GM19455 (cell line): ENCODE results near the gene SFT2D2.
"Not testable (repeated sequence)": the region's sequence is repeated elsewhere in the genome, so short reads cannot be mapped to it uniquely, and the experiment has no call there.

Experiments used
- ATAC-seq: cut with Tn5 transposase; IDR thresholded peaks from one replicate; pipeline ENCODE4 v1.9.1; 2021; ENCODE audit not compliant: unreplicated experiment

The SFT2D2 gene

DNA sequence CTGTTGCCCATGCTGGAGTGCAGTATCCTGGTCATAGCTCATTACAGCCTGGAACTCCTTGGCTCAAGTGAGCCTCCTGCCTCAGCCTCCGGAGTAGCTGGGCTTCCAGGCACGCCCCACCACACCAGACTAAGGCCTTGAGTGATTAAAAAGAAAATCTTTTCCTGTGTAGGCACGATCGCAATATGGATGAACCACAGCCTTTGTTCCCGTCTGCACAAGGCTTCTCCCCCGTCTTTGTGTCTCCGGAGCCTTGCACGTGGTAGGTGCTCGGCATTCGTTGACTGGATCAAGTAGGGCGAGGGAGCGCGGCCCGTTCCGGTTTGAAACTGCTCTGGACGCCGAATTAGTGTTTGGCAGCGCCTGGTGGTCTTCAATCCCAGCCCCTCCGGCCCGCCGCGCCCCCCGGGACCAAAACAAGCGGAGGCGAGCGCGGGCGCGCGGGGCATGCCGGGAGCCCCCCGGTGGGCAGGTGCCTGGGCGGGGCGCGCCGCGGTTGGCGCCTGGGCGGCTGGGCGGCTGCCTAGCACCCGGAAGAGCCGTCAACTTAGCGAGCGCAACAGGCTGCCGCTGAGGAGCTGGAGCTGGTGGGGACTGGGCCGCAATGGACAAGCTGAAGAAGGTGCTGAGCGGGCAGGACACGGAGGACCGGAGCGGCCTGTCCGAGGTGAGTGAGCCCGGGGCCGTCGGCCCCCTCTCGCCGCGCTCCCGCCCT, at the start of gene SFT2D2:
TSS of gene SFT2D2 (plus strand) at position 529 of the 715 bp plus-strand sequence. CDS start at position 605, 76 bp downstream.
- peak; percentile 79 for ATAC-seq

DNA sequence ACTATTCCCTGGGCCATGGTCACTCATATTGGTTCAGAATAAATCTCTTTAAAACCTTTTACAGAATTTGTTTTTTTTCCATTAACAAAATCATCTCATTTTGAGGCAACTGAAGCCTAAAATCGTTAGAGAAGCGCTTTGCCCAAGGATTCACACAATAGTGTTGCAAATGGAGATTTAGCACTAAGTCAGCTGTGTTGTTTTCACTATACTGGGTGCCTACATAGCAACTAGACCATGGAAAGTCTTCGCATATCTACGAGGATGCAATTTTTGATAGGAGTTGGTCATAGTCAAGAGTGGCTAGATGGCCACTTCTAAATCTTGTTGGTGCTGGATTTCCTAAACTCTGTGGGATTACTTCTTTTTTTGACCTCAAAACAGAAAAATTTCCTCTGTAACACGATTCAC, 47.6 kb upstream of the SFT2D2 start:
- no peak for ATAC-seq

DNA sequence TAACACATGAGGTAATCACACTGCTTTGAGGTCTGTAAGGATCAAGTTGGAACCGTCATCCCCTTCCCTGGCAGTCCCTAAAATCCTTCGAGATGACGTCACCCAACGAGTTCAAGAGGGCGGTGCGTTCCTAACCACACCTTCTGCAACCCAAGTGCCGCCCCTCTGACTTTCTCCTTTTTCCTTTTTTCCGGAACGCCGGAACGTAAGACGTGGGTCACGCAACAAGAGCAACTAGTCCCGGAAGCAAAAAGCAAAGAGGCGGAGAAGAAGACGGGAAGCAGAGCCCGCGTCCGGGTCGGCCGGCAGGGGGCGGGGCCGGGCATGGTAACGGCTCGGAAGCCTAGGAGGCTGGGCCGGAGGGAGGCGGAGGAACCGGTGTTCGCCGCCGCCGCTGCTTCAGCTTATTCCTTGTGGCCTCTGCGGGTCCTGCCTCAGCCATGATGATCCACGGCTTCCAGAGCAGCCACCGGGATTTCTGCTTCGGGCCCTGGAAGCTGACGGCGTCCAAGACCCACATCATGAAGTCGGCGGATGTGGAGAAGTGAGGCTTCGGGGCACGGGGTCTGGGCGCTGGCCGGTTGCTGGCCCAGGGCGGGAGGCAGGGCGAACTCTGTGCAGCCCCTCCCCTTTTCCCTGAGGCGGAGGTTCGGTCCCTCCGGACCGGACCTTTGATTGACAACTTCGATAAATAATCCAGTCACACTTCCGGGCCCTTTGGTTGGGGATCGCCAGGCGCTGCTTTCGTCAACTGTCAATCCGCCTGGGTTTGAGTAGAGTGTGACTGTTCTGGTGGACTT, 47.0 kb upstream of the SFT2D2 start, which contains the start of gene TIPRL:
TSS of gene TIPRL (plus strand) at position 325 of the 800 bp plus-strand sequence. CDS start at position 441, 116 bp downstream.
- peak; percentile 94 for ATAC-seq

DNA sequence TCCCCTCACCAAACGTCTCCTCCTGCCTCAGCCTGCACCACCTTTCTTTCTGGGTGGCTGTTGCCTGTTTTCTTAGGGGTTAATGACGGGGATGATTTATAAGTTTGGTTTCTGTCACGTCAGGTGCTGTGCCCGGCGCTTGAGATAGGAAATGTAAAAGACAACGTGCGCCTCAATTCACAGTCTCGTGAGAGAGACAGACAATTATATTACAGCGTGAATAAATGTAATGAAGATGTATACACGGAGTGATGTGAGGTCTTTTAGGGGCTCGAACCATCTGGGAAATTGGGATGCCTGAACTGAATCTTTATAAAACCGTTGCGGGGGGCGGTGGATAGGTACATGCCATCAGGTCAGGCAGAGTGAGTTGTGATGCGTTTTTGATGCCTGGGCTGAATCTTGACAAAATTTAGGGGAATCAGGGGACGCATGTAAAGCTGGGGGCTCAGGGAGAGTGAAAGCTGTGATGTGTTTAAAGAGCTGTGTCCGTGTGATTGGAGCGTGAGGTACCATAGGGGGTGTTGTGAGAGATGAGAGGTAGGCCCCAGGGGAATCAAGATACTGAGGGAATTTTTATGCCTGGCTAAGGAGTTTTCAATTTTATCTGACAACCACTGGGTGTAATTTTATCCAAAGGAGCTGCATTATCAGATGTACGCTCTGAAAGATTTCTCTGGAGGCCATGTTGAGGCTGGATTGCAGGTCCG, 46.2 kb upstream of the SFT2D2 start:
- no peak for ATAC-seq

DNA sequence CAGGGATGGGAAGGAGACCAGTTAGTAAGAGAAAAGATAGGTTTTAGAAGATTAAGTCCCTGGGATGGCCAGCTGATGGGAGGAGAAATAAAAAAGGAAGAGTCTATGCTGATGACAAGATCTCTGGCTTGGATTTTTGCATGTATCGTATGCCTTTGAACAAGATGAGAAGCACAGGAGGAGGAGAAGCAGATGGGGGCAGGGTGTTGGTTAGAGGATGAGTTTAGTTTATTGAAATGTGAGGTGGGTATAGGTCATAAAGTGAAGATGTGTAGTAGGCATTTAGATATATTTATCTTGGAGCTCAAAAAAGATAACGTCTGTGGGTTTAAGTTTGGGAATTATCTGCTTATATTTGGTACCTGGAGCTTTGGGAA, 45.7 kb upstream of the SFT2D2 start:
- no peak for ATAC-seq

DNA sequence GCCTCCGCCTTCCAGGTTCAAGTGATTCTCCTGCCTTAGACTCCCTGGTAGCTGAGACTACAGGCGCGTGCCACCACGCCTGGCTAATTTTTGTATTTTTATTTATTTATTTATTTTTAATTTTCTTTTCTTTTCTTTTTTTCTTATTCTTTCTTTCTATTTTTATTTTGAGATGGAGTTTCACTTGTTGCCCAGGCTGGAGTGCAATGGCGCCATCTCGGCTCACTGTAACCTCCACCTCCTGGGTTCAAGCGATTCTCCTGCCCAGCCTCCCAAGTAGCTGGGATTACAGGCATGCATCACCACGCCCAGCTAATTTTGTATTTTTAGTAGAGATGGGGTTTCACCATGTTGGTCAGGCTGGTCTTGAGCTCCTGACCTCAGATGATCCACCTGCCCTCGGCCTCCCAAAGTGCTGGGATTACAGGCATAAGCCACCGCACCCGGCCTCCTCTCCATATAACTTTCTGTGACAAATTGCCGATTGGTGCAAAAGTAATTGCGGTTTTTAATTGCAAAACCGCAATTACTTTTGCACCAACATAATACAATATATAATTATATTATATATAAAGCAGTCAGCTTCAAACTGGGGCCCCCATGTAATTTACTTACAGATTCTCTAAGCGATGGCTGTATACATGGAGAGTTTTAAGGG, 44.6 kb upstream of the SFT2D2 start:
- ATAC-seq = not testable (repeated sequence)

DNA sequence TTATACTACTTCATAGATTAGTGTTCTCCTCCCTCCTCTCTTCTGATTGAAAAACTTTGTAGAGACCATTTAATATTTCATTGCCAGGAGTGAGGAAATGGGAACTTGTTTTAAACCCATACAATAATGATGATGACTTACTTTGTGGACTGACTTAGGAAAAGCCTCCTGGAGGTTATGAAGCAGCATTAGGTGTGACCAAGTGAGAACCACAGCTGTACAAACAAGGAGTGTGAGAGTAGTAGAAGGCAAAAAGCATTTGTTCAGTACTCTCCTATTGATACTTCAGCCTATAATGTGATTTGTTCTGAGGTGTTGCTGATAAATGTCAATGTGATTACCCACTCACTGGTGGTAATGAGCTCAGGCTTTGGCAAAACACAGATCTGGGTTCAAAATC, 38.6 kb upstream of the SFT2D2 start:
- no peak for ATAC-seq

DNA sequence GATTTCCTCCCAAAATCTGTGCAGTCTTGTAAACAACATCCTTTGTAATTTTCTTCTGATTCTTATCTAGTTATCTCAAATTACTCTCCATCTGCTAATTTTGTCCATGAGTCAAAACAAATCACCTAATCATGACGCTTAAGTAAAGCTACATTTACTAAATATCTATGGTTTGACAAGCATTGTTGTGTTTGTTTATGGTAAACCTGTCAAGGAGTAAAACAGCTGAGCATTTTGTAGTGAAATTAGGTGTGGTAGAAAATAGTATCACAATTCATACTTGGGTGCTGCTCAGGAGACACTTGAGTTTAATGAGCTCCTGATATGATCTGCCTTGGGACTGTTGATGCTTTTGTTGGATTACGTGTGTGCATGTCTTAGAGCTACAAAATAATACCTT, 35.4 kb upstream of the SFT2D2 start:
- no peak for ATAC-seq

DNA sequence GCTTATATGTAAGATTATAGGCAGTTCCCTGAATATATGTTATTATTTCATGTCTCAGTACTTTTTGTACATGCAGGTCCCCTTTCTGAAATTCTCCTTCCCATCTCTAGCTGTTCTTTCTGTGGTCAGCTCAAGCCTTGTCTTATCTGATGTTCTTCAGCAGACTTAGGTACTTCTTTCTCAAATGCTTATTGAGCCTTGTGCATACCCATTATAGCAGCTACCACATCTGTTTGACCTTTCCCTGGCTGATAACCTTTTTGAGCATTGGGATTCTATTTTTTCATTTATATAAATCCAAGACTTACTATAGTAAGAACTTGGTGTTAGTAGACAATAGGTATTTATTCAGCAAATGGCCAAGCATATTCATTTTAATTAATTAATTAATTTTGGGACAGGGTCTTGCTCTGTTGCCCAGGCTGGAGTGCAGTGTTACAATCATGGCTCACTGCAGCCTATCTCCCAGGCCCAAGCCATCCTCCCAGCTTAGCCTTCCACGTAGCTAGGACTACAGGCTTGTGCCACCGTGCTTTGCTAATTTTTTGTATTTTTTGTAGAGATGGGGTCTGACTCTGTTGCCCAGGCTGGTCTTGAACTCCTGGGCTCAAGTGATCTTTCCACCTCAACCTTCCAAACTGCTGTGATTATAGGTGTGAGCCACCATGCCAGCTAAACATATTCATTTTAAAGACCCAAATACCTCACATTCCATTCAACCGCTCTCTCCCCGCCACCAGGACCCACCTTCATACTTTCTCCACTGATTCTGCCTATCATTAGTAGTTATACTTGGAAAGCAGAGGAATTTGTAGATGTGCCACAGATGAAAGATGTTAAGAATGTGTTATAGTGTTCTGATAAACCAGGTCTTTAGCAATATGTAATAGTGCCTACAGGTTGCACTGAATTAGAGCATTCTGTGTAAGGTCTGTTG, 30.3 kb upstream of the SFT2D2 start:
- ATAC-seq = no peak

DNA sequence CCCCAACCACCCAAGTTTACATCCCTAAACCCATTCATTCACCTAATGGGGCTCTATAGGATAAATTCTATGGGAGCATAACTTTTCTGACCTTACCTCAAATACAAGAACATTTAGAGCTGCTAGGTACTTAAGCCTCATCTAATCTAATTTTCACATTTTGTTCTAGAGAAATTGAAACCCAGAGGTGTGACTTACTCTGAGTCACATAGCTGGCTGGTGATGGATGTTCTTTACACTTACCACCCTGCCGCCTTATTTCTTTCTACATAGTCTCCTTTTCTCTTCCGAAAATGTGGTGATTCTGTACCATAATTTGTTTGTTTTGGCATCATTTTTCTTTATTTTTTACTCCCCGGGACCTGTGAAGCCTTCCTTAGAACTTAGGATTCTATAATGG, 26.7 kb upstream of the SFT2D2 start:
- ATAC-seq = no peak

DNA sequence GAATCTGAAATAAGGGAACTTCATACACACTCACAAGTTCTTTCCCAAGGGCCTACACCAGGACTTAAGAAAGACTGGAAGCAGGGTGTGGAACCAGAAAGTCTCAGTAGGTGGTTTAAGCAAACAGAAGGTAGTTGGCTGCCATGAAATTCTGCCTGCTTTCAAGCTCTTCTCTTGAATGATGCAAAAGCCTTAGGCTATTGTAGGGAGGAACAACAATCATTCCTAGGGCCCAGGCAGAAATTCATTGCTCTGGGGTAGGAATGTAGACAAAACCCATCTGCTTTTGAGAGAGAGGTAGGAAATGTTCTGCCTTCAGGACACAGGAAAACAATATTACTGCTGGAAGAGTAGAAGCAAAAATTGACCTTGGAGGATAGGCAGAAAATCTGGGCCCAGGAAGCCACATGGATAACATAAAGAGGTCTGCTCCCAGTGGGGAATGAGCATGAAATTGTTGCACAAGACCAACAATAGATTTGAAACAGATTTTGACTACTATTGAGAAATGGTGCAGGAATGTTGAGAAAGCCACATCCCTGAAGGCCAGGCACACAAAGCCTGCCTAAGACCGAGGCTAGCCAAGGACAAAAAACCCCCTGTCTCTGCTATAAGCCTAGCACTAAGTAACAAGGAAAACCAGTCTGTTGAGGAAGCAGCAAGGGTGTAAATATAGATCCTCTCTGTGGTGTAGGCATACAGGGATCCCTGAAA, 22.7 kb upstream of the SFT2D2 start:
- no peak for ATAC-seq

DNA sequence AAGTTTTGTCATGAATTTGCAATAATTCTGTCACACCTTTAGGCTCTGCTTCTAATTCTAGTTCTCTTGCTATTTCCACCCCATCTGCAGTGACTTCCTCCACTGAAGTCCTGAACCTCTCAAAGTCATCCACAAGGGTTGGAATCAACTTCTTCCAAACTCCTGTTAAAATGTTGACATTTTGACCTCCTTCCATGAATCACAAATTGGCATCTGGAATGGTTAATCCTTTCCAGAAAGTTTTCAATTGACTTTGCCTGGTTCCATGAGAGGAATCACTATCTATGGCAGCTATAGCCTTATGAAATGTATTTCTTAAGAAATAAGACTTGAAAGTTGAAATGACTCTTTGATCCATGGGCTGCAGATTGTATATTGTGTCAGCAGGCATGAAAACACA, 19.7 kb upstream of the SFT2D2 start:
- ATAC-seq = no peak

DNA sequence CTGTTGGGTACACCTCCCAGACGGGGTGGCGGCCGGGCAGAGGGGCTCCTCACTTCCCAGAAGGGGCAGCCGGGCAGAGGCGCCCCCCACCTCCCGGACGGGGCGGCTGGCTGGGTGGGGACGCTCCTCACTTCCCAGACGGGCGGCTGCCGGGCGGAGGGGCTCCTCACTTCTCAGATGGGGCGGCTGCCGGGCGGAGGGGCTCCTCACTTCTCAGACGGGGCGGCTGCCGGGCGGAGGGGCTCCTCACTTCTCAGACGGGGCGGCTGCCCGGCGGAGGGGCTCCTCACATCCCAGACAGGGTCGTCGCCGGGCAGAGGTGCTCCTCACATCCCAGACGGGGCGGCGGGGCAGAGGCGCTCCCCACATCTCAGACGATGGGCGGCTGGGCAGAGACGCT, 18.1 kb upstream of the SFT2D2 start:
- not testable (repeated sequence) for ATAC-seq

DNA sequence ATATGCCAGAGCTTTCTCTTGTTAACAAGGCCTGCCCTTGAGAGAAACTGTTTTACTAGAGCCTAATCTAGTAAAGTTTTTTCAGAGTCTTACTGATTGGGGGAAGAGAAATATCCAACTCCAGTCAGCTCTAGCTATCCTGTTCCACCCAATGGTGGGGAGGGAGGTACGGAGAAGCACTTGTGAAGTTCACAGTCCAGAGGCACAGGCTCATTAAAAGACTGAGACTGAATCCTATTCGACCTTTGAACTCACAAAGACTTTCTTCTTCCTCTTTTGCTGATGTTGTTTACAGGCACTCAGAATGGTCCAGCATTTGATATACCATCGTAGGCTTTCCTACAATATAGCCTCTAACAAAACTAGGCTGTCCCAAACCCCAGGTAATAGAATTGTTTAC, 15.5 kb upstream of the SFT2D2 start:
- no peak for ATAC-seq

DNA sequence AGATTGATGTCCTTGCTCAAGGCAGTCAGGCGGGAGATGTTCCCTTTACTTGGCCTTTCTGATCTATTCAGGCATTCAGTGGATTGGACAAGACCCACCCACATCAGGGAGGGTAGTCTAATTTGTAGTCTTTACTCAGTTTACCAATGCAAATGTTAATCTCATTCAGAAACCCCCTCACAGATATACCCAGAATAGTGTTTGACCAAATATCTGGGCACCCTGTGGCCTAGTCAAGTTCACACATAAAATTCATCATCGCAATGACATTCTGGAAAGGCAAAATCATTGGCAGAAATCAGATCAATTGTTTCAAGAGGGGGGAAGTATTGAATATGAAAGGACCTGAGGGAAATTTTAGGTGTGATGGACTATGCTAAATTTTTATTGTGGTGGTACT, 12.5 kb upstream of the SFT2D2 start:
- ATAC-seq = no peak

DNA sequence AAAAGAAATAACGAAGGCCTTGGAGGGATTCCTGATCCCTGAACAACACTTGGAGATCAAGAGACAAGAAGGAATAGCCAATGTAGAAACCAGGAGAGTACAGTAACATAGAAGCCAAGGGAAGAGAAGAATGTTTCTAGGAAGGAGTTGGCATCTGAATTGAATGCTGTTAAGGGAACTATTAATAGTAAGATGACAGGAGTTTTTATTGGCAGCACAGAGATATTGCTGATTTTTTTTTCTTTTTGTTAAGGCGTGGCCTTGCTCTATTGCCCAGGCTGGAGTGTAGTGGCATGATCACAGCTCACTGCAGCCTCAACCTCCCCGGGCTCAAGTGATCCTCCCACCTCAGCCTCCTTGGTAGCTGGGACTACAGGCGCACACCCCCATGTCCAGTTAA, 9.6 kb upstream of the SFT2D2 start:
- no peak for ATAC-seq

DNA sequence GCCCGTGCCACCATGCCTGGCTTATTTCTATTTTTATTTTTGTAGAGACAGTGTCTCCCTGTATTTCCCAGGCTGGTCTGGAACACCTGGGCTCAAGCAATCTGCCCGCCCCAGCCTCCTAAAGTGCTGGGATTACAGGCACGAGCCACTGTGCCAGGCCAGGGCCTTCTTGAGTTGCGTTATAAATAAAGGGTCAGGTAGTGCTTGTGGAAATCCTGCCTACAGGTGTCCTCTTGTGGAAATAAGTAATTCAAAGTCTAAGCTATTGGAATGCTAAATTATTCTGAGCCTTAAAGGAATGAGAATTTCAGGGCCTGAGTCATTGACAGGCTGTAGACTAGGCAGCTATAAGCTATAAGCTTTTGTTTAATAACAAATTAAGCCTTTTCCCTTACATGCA, 8.1 kb upstream of the SFT2D2 start:
- no peak for ATAC-seq

DNA sequence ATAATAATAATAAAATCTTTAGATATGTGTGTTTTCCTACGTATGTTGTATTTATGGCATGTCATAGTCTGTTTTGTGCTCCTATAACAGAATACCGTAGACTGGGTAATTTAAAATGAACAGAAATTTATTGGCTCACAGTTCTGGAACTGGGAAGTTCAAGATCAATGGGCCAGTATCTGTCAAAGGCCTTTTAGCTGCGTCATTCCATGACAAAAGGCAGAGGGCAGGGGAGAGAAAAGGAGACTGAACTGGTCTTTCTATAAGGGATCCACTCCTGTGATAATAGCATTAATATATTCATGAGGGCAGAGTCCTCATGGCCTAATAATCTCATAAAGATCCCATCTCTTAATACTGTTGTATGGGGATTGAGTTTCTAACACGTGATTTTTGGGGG, 7.1 kb upstream of the SFT2D2 start:
- ATAC-seq = no peak

DNA sequence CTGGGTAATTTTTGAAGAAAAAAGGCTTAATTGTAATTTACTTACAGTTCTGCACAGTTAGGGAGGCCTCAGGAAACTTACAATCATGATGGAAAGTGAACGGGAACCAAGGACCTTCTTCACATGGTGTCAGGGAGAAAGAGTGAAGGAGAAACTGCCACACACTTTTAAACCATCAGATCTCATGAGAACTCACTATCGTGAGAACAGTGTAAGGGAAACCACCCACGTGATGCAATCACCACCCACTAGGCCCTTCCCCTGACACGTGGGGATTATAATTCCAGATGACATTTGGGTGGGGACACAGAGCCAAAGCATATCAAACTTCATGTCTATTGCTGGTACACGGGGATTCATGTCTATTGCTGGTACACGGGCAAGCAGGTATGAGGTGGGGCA, 5.3 kb upstream of the SFT2D2 start:
- ATAC-seq = no peak

DNA sequence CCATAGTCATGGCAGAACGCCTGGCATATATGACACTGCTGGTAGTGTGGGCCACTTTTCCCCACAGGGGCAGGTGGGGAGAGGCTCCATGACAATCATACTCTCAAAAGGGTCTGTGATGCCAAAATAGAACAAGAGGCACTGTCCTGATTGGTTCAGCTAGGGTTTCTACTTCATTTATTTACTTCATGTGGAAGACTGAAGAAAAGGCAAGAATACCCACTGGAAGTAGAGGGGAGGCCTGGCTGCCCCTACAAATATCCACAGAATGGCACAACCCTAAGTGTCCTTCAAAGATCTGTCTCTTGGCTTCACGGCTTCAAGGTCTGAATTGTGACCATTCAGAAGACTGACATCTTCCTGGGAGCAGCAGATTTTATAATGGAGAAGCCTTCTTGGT, 4.5 kb upstream of the SFT2D2 start:
- no peak for ATAC-seq
